CD4-positive, alpha-beta T cell treated with Interleukin-2 at 100 ng/mL for 4 hours (primary cell): ENCODE measurements around the gene ANKRD33B.
"Not testable (repeated sequence)": the region's sequence is repeated elsewhere in the genome, so short reads cannot be mapped to it uniquely, and the experiment has no call there.

Source experiments
- DNase-seq: peaks from one replicate; pipeline ENCODE4 v3.0.0-alpha.2; 2020; ENCODE audit warnings: low spot score

Gene ANKRD33B

GRCh38 chr5:10662083-10662482 lies 98.2 kb downstream of the ANKRD33B start:
- no peak for DNase-seq

GRCh38 chr5:10662661-10663488 lies 99.0 kb downstream of the ANKRD33B start:
- DNase-seq, result no peak

- no peak for DNase-seq
Observed at GRCh38 chr5:10663489-10664179, 99.8 kb downstream of the ANKRD33B start.

GRCh38 chr5:10664180-10664769 lies 100.4 kb downstream of the ANKRD33B start:
- DNase-seq, result not testable (repeated sequence)

GRCh38 chr5:10665799-10666198 lies 101.9 kb downstream of the ANKRD33B start:
- no peak for DNase-seq

- no peak for DNase-seq
Observed at GRCh38 chr5:10666531-10667299, 102.8 kb downstream of the ANKRD33B start.

- DNase-seq, result no peak
Observed at GRCh38 chr5:10667431-10668057, 103.7 kb downstream of the ANKRD33B start.

GRCh38 chr5:10668697-10669096 lies 104.8 kb downstream of the ANKRD33B start:
- no peak for DNase-seq

GRCh38 chr5:10669983-10670382 lies 106.1 kb downstream of the ANKRD33B start:
- DNase-seq, result no peak

- DNase-seq, result no peak
Observed at GRCh38 chr5:10671041-10672008, 107.5 kb downstream of the ANKRD33B start.

GRCh38 chr5:10672146-10673016 lies 108.5 kb downstream of the ANKRD33B start:
- DNase-seq, result no peak

GRCh38 chr5:10673017-10673389 lies 109.1 kb downstream of the ANKRD33B start:
- DNase-seq, result no peak

GRCh38 chr5:10673407-10673806 lies 109.5 kb downstream of the ANKRD33B start:
- no peak for DNase-seq

GRCh38 chr5:10674096-10674495 lies 110.2 kb downstream of the ANKRD33B start:
- DNase-seq, result no peak

GRCh38 chr5:10674582-10674981 lies 110.7 kb downstream of the ANKRD33B start:
- no peak for DNase-seq

GRCh38 chr5:10675177-10675700 lies 111.4 kb downstream of the ANKRD33B start:
- DNase-seq, result no peak

GRCh38 chr5:10676224-10676623 lies 112.4 kb downstream of the ANKRD33B start:
- DNase-seq, result no peak

- DNase-seq, result no peak
Observed at GRCh38 chr5:10676946-10677345, 113.1 kb downstream of the ANKRD33B start.

- DNase-seq, result no peak
Observed at GRCh38 chr5:10677533-10677932, 113.7 kb downstream of the ANKRD33B start.
